ENCODE results near the gene UBE2D3.

GRCh38 chr4:102754044-102754443 is 73.3 kb downstream of the UBE2D3 start:
- TF ChIP-seq CTCF (IDR thresholded peaks at IDR 0.05; ENCODE audit: poor library complexity) (no peak), EZH2 (IDR thresholded peaks at IDR 0.05; ENCODE audit: borderline replicate concordance) (no peak), EZH2phosphoT487 (IDR thresholded peaks at IDR 0.05; ENCODE audit: low read depth, severe bottlenecking, unreplicated experiment) (no peak)

All from hepatocyte (in vitro differentiated cells).